Ovary (tissue), 3 donors: ENCODE results near the gene AGAP2.

ENCODE experiments used
- CTCF ChIP-seq, 3 donors: fragments of 450-650 bp in 2 of 3; fragments of 200-600 bp in 1 of 3; IDR thresholded peaks; one replicate each; pipeline versions ENCODE4 v1.5.1 to v1.8.0; 2016 to 2022; ENCODE audit warnings: antibody characterized with exemption in 3 of 3, mild to moderate bottlenecking in 1 of 3
- EP300 ChIP-seq: sonication (generic); formaldehyde crosslinking; IDR thresholded peaks from one replicate; pipeline ENCODE4 v1.6.1; 2017; ENCODE audit warnings: antibody characterized with exemption
- POLR2A ChIP-seq: fragments of 450-650 bp; IDR thresholded peaks from one replicate; pipeline ENCODE4 v1.6.1; 2017; ENCODE audit warnings: antibody characterized with exemption, mild to moderate bottlenecking, moderate library complexity
- donor health status: DM: no; HTN: no; CAD: no.

GRCh38 chr12:57734591-57734990 lies 4.0 kb downstream of the AGAP2 start:
- no peak for TF ChIP-seq POLR2A
- no peak for TF ChIP-seq CTCF (IDR thresholded peaks at IDR 0.05)
- TF ChIP-seq EP300: no peak
